Neural progenitor cell (in vitro differentiated cells): ENCODE results near the gene AGBL4.

ENCODE experiments used
- CTCF ChIP-seq: fragments of 200-600 bp; sonication (generic); IDR thresholded peaks from 2 replicates; pipeline ENCODE4 v1.5.1; 2017; ENCODE audit warnings: antibody characterized with exemption, mild to moderate bottlenecking
- EZH2 ChIP-seq: fragments of 200-600 bp; sonication (generic); IDR thresholded peaks from 2 replicates; pipeline ENCODE4 v1.6.1; 2017; ENCODE audit warnings: antibody characterized with exemption, mild to moderate bottlenecking, moderate library complexity

GRCh38 chr1:48717082-48717481, 1306.7 kb downstream of the AGBL4 start:
- no peak for TF ChIP-seq CTCF
- no peak for TF ChIP-seq EZH2
